Fibroblast of lung (primary cell): ENCODE data around the gene CRYAA. TPM values are rescaled to one million over a fixed set of nuclear protein-coding genes. Genes with fewer than 3 reads are reported as not detected.

ENCODE experiments used
- DNase-seq, 2 donors: peaks; one replicate each; pipeline versions ENCODE4 v3.0.0 to v3.0.0-alpha.2; 2010; ENCODE audit warnings: low read depth in 2 of 2
- H2AFZ ChIP-seq: 2 replicates; pipeline ENCODE4 v1.5.1; 2012; ENCODE audit warnings: low read length, control low read depth, inconsistent platforms
- H3K27ac ChIP-seq: 2 replicates; pipeline ENCODE4 v1.5.1; 2011; ENCODE audit warnings: low read length, control low read depth; ENCODE audit not compliant: insufficient read depth
- H3K27me3 ChIP-seq: 2 replicates; pipeline ENCODE4 v1.5.1; 2011; ENCODE audit warnings: mild to moderate bottlenecking, low read length; ENCODE audit not compliant: control insufficient read depth, insufficient read depth
- H3K36me3 ChIP-seq: 2 replicates; pipeline ENCODE4 v1.5.1; 2011; ENCODE audit warnings: low read length; ENCODE audit not compliant: control insufficient read depth, insufficient read depth
- H3K4me1 ChIP-seq: 2 replicates; pipeline ENCODE4 v1.5.1; 2011; ENCODE audit warnings: low read length; ENCODE audit not compliant: control insufficient read depth, insufficient read depth; ENCODE audit errors: extremely low read depth
- H3K4me2 ChIP-seq: 2 replicates; pipeline ENCODE4 v1.5.1; 2011; ENCODE audit warnings: low read length, control low read depth; ENCODE audit not compliant: insufficient read depth; ENCODE audit errors: extremely low read depth
- H3K4me3 ChIP-seq, 4 experiments: fragments of 200-600 bp in 1 of 4; sonication (generic) in 1 of 4; replicated peaks in 1 of 4; 2 replicates each; pipeline ENCODE4 v1.5.1; 2011 to 2016; ENCODE audit warnings: low read length in 4 of 4, low read depth in 3 of 4, mild to moderate bottlenecking in 3 of 4, control low read depth in 2 of 4, inconsistent platforms in 1 of 4, mixed read lengths in 1 of 4; ENCODE audit not compliant: insufficient read depth in 1 of 4; ENCODE audit errors: control extremely low read depth in 1 of 4
- H3K79me2 ChIP-seq: 2 replicates; pipeline ENCODE4 v1.5.1; 2012; ENCODE audit warnings: mild to moderate bottlenecking, low read length, inconsistent platforms; ENCODE audit not compliant: control insufficient read depth, insufficient read depth
- H3K9ac ChIP-seq: 2 replicates; pipeline ENCODE4 v1.5.1; 2011; ENCODE audit warnings: mild to moderate bottlenecking, low read length, control low read depth; ENCODE audit not compliant: insufficient read depth
- H3K9me3 ChIP-seq: 2 replicates; pipeline ENCODE4 v1.5.1; 2012; ENCODE audit warnings: low read depth, low read length; ENCODE audit not compliant: control insufficient read depth, insufficient read depth
- H4K20me1 ChIP-seq: 2 replicates; pipeline ENCODE4 v1.5.1; 2011; ENCODE audit warnings: low read length; ENCODE audit not compliant: control insufficient read depth, insufficient read depth; ENCODE audit errors: extremely low read depth
- CTCF ChIP-seq, 2 donors: IDR thresholded peaks in 1 of 2; conservative IDR thresholded peaks in 1 of 2; 1 replicate in 1 of 2; 2 replicates in 1 of 2; pipeline ENCODE4 v1.5.1; 2011 to 2012; ENCODE audit warnings: low read length in 2 of 2, control low read depth in 1 of 2, inconsistent platforms in 1 of 2, low read depth in 1 of 2, mild to moderate bottlenecking in 1 of 2
- EZH2 ChIP-seq: IDR thresholded peaks from 2 replicates; pipeline ENCODE4 v1.5.1; 2012; ENCODE audit warnings: low read length, control low read depth, mild to moderate bottlenecking; ENCODE audit errors: missing control alignments
- polyA plus RNA-seq, 2 donors: library from polyadenylated mRNA; depleted of rRNA in 1 of 2; stranded (reverse) in 1 of 2; unstranded in 1 of 2; fragments of >200 nt; gene quantifications; 2 replicates each; pipeline ENCODE4 v1.2.1, GENCODE V29; 2011 to 2012; ENCODE audit warnings: missing spikeins in 1 of 2
- total RNA-seq: library from RNA; depleted of rRNA; stranded (reverse); fragments of >200 nt; gene quantifications from 2 replicates; pipeline ENCODE4 v1.2.1, GENCODE V29; 2014

Gene CRYAA
- total and polyA plus RNA-seq, 2 donors (not counting 1 experiment from before 2014, with no cell fraction given) = not detected

- TF ChIP-seq CTCF (conservative IDR thresholded peaks at IDR 0.05 in 1 of 2, IDR thresholded peaks at IDR 0.05 in 1 of 2; ENCODE audit: low read depth in 1 of 2, low read length in 2 of 2) (no peak), EZH2 (no peak)
- Histone ChIP-seq H3K27ac (no peak overlapping the region), H3K9me3 (no peaks in the 10 kb centered on the region), H3K4me2 (no peak overlapping the region), H4K20me1 (no peaks in the 10 kb centered on the region), H3K4me1 (no peaks in the 10 kb centered on the region), H3K9ac (no peak overlapping the region), H2AFZ (no peak overlapping the region), H3K36me3 (no peaks in the 10 kb centered on the region), H3K4me3 (no peak overlapping the region), H3K27me3 (no peaks in the 10 kb centered on the region), H3K79me2 (no peaks in the 10 kb centered on the region)
- DNase-seq = no peak
Observed at GRCh38 chr21:43201491-43201890, 32.7 kb downstream of the CRYAA start.

- DNase-seq = no peak
- Histone ChIP-seq H3K27me3 (no peaks in the 10 kb centered on the region), H3K9me3 (no peaks in the 10 kb centered on the region), H3K27ac (no peak overlapping the region), H3K9ac (no peak overlapping the region), H3K4me2 (no peak overlapping the region), H3K4me1 (no peaks in the 10 kb centered on the region), H3K79me2 (no peaks in the 10 kb centered on the region), H2AFZ (no peak overlapping the region), H3K36me3 (no peaks in the 10 kb centered on the region), H4K20me1 (no peaks in the 10 kb centered on the region), H3K4me3 (no peak overlapping the region)
- no peak for TF ChIP-seq EZH2
- no peak for TF ChIP-seq CTCF (conservative IDR thresholded peaks at IDR 0.05 in 1 of 2, IDR thresholded peaks at IDR 0.05 in 1 of 2; ENCODE audit: low read depth in 1 of 2, low read length in 2 of 2)
Observed at GRCh38 chr21:43203591-43203990, 34.8 kb downstream of the CRYAA start.

- no peak overlapping the region for H3K4me2 ChIP-seq
- no peak for TF ChIP-seq CTCF (conservative IDR thresholded peaks at IDR 0.05 in 1 of 2, IDR thresholded peaks at IDR 0.05 in 1 of 2; ENCODE audit: low read depth in 1 of 2, low read length in 2 of 2)
- TF ChIP-seq EZH2 = no peak
- H3K27me3 ChIP-seq = no peaks in the 10 kb centered on the region
- H3K27ac ChIP-seq = no peak overlapping the region
- no peaks in the 10 kb centered on the region for H3K9me3 ChIP-seq
- no peak overlapping the region for H3K9ac ChIP-seq
- DNase-seq = no peak
- no peaks in the 10 kb centered on the region for H3K4me1 ChIP-seq
- H3K4me3 ChIP-seq = no peak overlapping the region
- H4K20me1 ChIP-seq = no peaks in the 10 kb centered on the region
- no peak overlapping the region for H2AFZ ChIP-seq
- no peaks in the 10 kb centered on the region for H3K79me2 ChIP-seq
- H3K36me3 ChIP-seq = no peaks in the 10 kb centered on the region
Observed at GRCh38 chr21:43204638-43205037, 35.8 kb downstream of the CRYAA start.
